Measurements from ENCODE around the gene HMX1.

DNA sequence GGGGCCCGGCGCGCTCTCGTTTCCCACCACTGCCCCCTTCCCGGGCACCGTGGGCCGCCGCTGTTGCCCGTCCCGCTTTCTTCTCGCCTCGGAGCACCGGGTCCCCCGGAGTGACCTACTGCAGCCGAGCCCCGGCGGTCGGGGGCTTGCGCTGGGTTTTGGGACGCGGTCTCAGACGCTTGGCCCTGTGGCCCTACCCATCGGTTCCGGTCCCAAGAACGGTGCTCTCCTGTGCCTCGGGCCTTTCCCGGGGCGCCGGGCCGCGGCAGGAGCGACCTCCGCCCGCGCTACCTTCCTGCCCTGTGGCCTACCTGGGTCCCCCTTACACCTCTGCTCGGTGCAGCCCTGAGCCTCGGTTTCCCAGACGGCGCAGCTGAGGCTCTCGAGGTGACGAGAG lies 21.6 kb upstream of the HMX1 start:
- TF ChIP-seq, protein P1, sequence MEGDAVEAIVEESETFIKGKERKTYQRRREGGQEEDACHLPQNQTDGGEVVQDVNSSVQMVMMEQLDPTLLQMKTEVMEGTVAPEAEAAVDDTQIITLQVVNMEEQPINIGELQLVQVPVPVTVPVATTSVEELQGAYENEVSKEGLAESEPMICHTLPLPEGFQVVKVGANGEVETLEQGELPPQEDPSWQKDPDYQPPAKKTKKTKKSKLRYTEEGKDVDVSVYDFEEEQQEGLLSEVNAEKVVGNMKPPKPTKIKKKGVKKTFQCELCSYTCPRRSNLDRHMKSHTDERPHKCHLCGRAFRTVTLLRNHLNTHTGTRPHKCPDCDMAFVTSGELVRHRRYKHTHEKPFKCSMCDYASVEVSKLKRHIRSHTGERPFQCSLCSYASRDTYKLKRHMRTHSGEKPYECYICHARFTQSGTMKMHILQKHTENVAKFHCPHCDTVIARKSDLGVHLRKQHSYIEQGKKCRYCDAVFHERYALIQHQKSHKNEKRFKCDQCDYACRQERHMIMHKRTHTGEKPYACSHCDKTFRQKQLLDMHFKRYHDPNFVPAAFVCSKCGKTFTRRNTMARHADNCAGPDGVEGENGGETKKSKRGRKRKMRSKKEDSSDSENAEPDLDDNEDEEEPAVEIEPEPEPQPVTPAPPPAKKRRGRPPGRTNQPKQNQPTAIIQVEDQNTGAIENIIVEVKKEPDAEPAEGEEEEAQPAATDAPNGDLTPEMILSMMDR (IDR thresholded peaks at IDR 0.05) = no peak
- no peak for TF ChIP-seq POLR2A (IDR thresholded peaks at IDR 0.05)
